Parathyroid adenoma (tissue), 2 donors: ENCODE results near the gene OR51Q1.

Source experiments
- H2AFZ ChIP-seq: fragments of 300-600 bp; sonication (generic); one replicate; pipeline ENCODE4 v1.7.0; 2017; ENCODE audit warnings: antibody characterized with exemption, mild to moderate bottlenecking
- H3K27ac ChIP-seq: fragments of 300-600 bp; sonication (generic); one replicate; pipeline ENCODE4 v1.7.0; 2017
- H3K27me3 ChIP-seq: fragments of 300-600 bp; sonication (generic); one replicate; pipeline ENCODE4 v1.7.0; 2017; ENCODE audit warnings: low read length; ENCODE audit not compliant: control insufficient read depth, insufficient read depth
- H3K36me3 ChIP-seq: fragments of 300-600 bp; sonication (generic); one replicate; pipeline ENCODE4 v1.7.0; 2017; ENCODE audit warnings: low read length; ENCODE audit not compliant: control insufficient read depth, insufficient read depth
- H3K4me1 ChIP-seq: fragments of 300-600 bp; sonication (generic); one replicate; pipeline ENCODE4 v1.7.0; 2017; ENCODE audit warnings: control low read depth
- H3K4me2 ChIP-seq: fragments of 300-600 bp; sonication (generic); one replicate; pipeline ENCODE4 v1.7.0; 2017; ENCODE audit warnings: low read length
- H3K4me3 ChIP-seq: fragments of 300-600 bp; sonication (generic); one replicate; pipeline ENCODE4 v1.7.0; 2017; ENCODE audit warnings: low read depth, low read length
- H3K79me2 ChIP-seq: fragments of 300-600 bp; sonication (generic); one replicate; pipeline ENCODE4 v1.7.0; 2017; ENCODE audit warnings: control low read depth
- H3K9ac ChIP-seq: fragments of 300-600 bp; sonication (generic); one replicate; pipeline ENCODE4 v1.7.0; 2017; ENCODE audit warnings: mild to moderate bottlenecking
- H3K9me3 ChIP-seq: fragments of 300-600 bp; sonication (generic); one replicate; pipeline ENCODE4 v1.7.0; 2017; ENCODE audit warnings: low read length; ENCODE audit not compliant: control insufficient read depth
- CTCF ChIP-seq: fragments of 300-600 bp; sonication (generic); IDR thresholded peaks from one replicate; pipeline ENCODE4 v1.7.0; 2017; ENCODE audit warnings: antibody characterized with exemption, mild to moderate bottlenecking
- donor health status: primary hyperparathyroidism.

Gene OR51Q1

GRCh38 chr11:5467527-5467926 lies 45.6 kb downstream of the OR51Q1 start:
- H3K4me1 ChIP-seq: no peaks in the 10 kb centered on the region
- H3K4me2 ChIP-seq: no peak overlapping the region
- no peaks in the 10 kb centered on the region for H3K27me3 ChIP-seq
- H3K9ac ChIP-seq: no peak overlapping the region
- no peaks in the 10 kb centered on the region for H3K79me2 ChIP-seq
- H3K9me3 ChIP-seq: no peaks in the 10 kb centered on the region
- H2AFZ ChIP-seq: no peak overlapping the region
- no peak overlapping the region for H3K27ac ChIP-seq
- no peak for TF ChIP-seq CTCF
- H3K36me3 ChIP-seq: no peaks in the 10 kb centered on the region
- H3K4me3 ChIP-seq: no peak overlapping the region
